Erythroblast (primary cell): ENCODE results near the gene SACM1L.
"Not testable (repeated sequence)": the region's sequence is repeated elsewhere in the genome, so short reads cannot be mapped to it uniquely, and the experiment has no call there.

Source experiments
- GATA1 ChIP-seq: IDR thresholded peaks from 2 replicates; pipeline ENCODE4 v1.6.1; 2011; ENCODE audit warnings: low read depth, mild to moderate bottlenecking, control low read depth, low read length, moderate library complexity
- POLR2A ChIP-seq: IDR thresholded peaks from 2 replicates; pipeline ENCODE4 v1.6.1; 2011; ENCODE audit warnings: mild to moderate bottlenecking, low read length

- not testable (repeated sequence) for TF ChIP-seq POLR2A, GATA1
These were observed 3.5 kb upstream of the SACM1L start for GRCh38 chr3:45685722-45686121.
